Left ventricle myocardium inferior (tissue), 1 donor: ENCODE measurements around the gene BUD23. TPM values are rescaled to one million over a fixed set of nuclear protein-coding genes. Genes with fewer than 3 reads are reported as not detected.

Experiments
- DNase-seq: peaks from one replicate; pipeline ENCODE4 v3.0.0-alpha.2; 2020
- H3K27ac ChIP-seq: fragments of 200-600 bp; replicated peaks from 2 replicates; pipeline ENCODE4 v1.8.0; 2021
- H3K27me3 ChIP-seq: fragments of 200-600 bp; 2 replicates; pipeline ENCODE4 v1.8.0; 2021; ENCODE audit warnings: low read depth
- H3K36me3 ChIP-seq: fragments of 200-600 bp; 2 replicates; pipeline ENCODE4 v1.8.0; 2021
- H3K4me1 ChIP-seq: fragments of 200-600 bp; 2 replicates; pipeline ENCODE4 v1.8.0; 2021
- H3K4me3 ChIP-seq: fragments of 200-600 bp; 2 replicates; pipeline ENCODE4 v1.8.0; 2021; ENCODE audit warnings: mild to moderate bottlenecking, moderate library complexity
- H3K9me3 ChIP-seq: fragments of 200-600 bp; replicated peaks from 2 replicates; pipeline ENCODE4 v1.8.0; 2021
- intact Hi-C: fragments of 100-400 bp; cut with micrococcal nuclease; formaldehyde crosslinking; loops from one replicate; pipeline ENCODE4 v1.11.0; 2022
- total RNA-seq: library from RNA; stranded (reverse); fragmentation: NEBNext Ultra II Directional; extraction: Animal tissue kit (Norgen Biotek cat#: 25700); gene quantifications from one replicate; pipeline ENCODE4 v1.2.1, GENCODE V29; 2021
- TF ChIP-seq, protein P1 (sequence below): fragments of 200-600 bp; IDR thresholded peaks from 2 replicates; pipeline ENCODE4 v1.8.0; 2021; ENCODE audit warnings: antibody characterized with exemption, mild to moderate bottlenecking, borderline replicate concordance
- donor health status: DM: no; HTN: yes; CAD: no; lungs with severe emphysema.

The BUD23 gene
- total RNA-seq, 1 donor from 2014 or later = 65.0 TPM

DNA sequence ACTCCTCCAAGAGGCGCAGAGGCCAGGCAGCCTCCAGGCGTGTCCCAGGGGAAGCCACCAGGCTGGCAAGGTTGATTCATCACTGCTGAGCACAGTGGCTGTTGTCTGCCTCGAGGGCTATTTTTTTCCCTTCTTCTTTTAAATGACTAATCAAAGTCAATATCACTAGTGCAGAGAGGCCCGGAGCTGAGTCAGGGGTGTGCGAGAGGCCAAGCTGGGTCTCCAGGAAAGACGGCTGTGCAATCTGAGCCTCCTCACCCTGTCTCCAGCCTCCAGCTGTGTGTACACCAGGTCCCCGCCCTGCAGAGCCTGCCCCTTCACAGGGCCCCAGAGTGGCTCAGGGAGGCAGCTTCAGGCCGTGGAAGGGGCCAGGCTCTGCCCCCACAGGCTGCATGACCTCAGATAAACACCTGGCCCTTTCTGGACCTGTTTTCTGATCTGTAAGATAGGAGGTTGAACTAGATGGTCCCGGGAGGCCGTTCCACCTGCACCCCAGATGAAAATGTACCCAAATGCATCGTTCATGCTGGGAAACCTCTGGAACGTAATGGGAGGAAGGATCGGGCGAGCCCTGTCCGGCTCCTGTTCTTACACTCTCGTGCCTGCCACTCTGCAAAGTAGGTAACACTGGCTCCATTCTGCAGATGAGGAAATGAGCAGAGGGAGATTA is 32.4 kb downstream of the BUD23 start:
- TF ChIP-seq, protein P1, sequence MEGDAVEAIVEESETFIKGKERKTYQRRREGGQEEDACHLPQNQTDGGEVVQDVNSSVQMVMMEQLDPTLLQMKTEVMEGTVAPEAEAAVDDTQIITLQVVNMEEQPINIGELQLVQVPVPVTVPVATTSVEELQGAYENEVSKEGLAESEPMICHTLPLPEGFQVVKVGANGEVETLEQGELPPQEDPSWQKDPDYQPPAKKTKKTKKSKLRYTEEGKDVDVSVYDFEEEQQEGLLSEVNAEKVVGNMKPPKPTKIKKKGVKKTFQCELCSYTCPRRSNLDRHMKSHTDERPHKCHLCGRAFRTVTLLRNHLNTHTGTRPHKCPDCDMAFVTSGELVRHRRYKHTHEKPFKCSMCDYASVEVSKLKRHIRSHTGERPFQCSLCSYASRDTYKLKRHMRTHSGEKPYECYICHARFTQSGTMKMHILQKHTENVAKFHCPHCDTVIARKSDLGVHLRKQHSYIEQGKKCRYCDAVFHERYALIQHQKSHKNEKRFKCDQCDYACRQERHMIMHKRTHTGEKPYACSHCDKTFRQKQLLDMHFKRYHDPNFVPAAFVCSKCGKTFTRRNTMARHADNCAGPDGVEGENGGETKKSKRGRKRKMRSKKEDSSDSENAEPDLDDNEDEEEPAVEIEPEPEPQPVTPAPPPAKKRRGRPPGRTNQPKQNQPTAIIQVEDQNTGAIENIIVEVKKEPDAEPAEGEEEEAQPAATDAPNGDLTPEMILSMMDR = no peak
- no peaks in the 10 kb centered on the region for H3K36me3 ChIP-seq
- peaks cover 35% of the 10 kb centered on the region for H3K4me1 ChIP-seq
- peaks cover 16% of the 10 kb centered on the region for H3K27me3 ChIP-seq
- no peak overlapping the region for H3K27ac ChIP-seq
- no peak for DNase-seq
- no peak overlapping the region for H3K4me3 ChIP-seq
- H3K9me3 ChIP-seq = no peaks in the 10 kb centered on the region
- intact Hi-C loops = no loop called here

DNA sequence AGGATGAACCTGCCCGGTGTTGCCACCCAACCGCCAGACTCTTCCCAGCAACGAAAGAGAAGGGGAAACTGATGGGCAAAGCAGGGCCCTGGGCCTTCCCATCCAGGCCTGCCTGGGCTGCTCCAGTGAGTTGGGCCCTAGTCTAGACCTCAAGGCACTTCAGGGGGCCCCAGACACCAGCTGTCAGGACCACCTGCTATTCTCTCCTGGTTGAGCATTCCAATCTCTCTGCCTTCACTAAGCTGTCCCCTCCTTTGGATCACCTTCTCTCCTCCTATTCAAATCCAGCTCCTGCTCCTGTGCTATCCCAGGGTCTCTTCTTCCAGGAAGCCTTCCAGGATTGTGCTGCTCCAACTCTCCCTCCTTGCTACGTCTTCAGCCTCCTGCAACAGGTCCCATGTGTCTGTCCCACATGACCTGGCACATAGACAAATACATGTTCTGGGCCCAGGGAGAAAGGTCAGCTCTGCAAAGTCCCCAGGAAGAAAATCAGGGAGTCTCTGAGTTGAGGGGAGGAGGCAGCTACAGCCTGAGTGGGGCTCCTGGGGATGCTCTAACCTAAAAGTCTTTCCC is 33.0 kb downstream of the BUD23 start:
- H3K9me3 ChIP-seq = no peaks in the 10 kb centered on the region
- no peak for DNase-seq
- TF ChIP-seq, protein P1 = no peak
- peaks cover 16% of the 10 kb centered on the region for H3K27me3 ChIP-seq
- H3K4me3 ChIP-seq = no peak overlapping the region
- no peaks in the 10 kb centered on the region for H3K36me3 ChIP-seq
- intact Hi-C loops = no loop called here
- H3K4me1 ChIP-seq = peaks cover 41% of the 10 kb centered on the region
- H3K27ac ChIP-seq = no peak overlapping the region

DNA sequence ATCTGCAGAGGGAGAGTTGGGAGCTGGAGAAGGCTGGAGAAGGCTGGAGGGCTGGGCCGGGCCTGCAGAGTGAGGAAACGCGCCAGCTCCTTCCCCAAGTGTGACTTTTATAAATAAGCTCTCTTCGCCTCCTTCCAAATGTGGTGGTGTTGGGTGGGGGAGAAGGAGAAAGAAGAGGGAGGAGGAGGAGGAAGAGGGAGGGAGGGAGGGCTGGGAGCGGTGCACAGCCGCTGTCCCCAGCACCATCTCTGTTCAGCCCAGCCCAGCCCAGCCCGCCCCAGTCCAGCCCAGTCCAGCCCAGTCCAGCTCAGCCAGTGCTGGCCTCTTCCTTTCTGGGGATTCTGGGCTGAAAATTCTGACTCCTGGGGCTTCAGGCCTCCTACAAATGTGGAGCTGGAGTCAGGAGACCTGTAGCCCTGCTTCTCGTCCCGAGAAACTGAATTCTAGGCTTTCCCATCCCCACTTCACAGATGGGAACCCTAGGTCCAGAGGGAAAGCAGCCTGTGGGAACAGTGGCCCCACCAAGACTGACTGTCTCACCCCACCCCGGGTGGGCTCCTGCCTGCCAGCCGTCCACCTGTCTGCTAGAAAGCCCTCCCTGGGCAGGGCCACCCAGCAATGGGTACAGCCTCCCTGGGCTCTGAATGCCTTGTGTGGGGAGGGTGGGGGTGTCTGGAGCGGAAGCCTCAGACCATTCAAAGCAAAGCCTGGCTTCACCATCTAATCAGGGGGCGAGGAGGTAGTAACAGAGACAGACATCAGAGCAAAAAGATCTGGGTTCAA is 33.8 kb downstream of the BUD23 start:
- Histone ChIP-seq H3K4me3 (no peak overlapping the region), H3K36me3 (no peaks in the 10 kb centered on the region), H3K4me1 (peaks cover 48% of the 10 kb centered on the region), H3K27ac (no peak overlapping the region), H3K27me3 (peaks cover 16% of the 10 kb centered on the region), H3K9me3 (no peaks in the 10 kb centered on the region)
- no peak for DNase-seq
- intact Hi-C loops = no loop called here
- TF ChIP-seq, protein P1 = no peak

DNA sequence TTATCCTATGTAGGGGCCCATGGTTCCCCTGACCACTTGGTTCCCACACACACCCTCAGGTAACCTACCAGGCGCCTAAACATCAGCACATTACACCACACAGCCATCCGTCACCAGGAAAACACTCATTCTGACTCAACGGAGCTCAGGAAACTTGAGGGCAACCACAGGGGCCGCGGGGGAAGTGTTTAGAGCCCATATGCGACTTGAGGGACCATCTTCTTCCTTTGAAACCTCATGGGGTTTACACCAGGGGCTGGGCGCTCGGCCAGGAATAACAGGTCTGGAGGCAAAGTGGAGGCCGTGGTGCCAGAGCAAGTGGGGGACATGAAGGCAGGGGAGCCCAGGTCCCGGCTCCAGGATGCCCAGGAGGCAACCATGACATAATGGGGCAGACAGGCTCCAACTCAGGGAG is 34.6 kb downstream of the BUD23 start:
- intact Hi-C loops = no loop called here
- H3K27ac ChIP-seq = no peak overlapping the region
- peak overlapping the region; percentile 88 for H3K4me3 ChIP-seq

DNA sequence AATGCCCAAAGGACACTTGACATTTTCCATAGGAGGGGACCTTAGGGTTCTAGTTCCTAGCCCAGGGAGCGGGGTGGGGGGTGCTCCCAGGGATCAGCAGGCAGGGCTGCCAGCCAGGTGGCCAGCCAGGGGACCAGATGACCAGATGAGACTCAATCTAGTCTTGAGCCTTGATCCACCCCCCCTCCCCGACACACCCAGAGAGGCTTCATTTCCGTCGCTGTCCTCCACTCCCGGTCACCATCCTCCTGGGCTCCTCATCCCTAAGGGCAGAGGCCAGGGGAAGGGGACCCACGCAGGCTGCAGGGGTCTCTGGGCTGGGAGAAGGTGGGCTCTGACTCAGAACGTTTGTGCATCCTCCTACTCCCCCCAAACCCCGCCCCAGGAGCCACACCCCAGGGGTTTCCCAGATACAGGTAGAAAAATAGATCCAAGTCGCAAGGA is 35.1 kb downstream of the BUD23 start:
- Histone ChIP-seq H3K9me3 (no peaks in the 10 kb centered on the region), H3K4me3 (peak overlapping the region; percentile 88), H3K27ac (no peak overlapping the region), H3K4me1 (peaks cover 48% of the 10 kb centered on the region), H3K36me3 (no peaks in the 10 kb centered on the region), H3K27me3 (peaks cover 16% of the 10 kb centered on the region)
- TF ChIP-seq, protein P1 = no peak
- intact Hi-C loops = no loop called here
- no peak for DNase-seq

More for the DNA sequence above, 34.6 kb downstream of the BUD23 start:
- H3K27me3 ChIP-seq = peaks cover 16% of the 10 kb centered on the region
- TF ChIP-seq, protein P1 = no peak
- H3K9me3 ChIP-seq = no peaks in the 10 kb centered on the region
- no peak for DNase-seq
- H3K4me1 ChIP-seq = peaks cover 48% of the 10 kb centered on the region
- no peaks in the 10 kb centered on the region for H3K36me3 ChIP-seq
